ENCODE data around the gene CACNA1C. TPM values are rescaled to one million over a fixed set of nuclear protein-coding genes. Genes with fewer than 3 reads are reported as not detected.

Gene CACNA1C
- total RNA-seq, 4 donors from 2014 or later, result 3.8 to 13.6 (median 5.7) TPM

DNA sequence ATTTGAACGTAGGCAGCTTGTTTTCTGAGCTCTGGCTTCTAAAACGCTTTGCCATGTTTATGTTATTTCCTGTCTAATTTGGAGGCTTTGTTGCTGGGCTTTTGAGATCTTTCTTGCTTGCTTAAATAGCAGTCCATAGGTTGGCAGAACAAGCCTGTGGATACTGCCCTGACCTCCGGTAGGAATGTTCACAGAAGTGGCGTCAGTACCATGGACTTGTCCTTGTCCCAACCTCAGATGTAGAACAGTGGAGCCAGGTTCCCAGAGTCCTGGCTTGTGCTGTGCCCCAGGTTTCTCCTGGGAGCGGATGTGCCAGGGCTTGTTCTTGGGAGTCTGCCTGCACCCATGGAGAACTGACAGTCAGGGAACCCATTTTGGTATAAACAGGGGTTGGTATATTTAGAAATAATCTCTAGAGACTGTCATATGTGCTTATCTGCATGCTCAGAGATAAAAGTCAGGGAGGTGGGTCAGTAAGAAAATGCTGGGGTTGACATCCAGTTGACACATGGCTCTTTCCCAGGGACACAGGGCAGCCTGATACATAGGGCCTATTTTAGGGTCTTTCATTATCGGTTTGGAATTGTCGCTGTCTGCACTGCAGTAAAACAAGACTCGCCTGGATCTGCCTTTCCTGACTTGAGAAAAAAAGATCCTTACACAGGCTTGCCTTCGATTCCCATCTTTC, 22.9 kb downstream of the CACNA1C start:
- no peak for ATAC-seq (ENCODE audit: low FRiP score)
- TF ChIP-seq, protein P1, sequence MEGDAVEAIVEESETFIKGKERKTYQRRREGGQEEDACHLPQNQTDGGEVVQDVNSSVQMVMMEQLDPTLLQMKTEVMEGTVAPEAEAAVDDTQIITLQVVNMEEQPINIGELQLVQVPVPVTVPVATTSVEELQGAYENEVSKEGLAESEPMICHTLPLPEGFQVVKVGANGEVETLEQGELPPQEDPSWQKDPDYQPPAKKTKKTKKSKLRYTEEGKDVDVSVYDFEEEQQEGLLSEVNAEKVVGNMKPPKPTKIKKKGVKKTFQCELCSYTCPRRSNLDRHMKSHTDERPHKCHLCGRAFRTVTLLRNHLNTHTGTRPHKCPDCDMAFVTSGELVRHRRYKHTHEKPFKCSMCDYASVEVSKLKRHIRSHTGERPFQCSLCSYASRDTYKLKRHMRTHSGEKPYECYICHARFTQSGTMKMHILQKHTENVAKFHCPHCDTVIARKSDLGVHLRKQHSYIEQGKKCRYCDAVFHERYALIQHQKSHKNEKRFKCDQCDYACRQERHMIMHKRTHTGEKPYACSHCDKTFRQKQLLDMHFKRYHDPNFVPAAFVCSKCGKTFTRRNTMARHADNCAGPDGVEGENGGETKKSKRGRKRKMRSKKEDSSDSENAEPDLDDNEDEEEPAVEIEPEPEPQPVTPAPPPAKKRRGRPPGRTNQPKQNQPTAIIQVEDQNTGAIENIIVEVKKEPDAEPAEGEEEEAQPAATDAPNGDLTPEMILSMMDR (IDR thresholded peaks at IDR 0.05), result no peak
- DNase-seq (ENCODE audit: low spot score), result no peak

DNA sequence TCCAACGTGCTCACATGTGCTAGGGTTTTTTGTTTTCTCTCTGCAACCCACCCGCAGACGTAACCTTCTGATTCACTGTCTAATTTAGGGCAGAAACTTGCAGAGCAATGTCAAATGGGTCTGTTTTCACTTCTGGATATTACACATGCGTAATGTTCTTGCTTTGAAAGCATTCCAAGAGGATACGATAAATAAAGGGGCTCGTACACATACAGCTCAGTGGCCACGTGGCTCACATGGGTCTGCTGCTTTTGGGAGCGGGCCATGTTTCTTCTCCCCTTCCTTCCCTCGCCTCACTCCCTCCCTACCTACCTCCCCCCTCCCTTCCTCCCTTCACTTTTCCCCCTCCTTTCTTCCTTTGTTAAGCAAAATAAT, 23.4 kb downstream of the CACNA1C start:
- DNase-seq (ENCODE audit: low spot score) (no peak), ATAC-seq (ENCODE audit: low FRiP score) (no peak)
- TF ChIP-seq, protein P1 (IDR thresholded peaks at IDR 0.05), result no peak

DNA sequence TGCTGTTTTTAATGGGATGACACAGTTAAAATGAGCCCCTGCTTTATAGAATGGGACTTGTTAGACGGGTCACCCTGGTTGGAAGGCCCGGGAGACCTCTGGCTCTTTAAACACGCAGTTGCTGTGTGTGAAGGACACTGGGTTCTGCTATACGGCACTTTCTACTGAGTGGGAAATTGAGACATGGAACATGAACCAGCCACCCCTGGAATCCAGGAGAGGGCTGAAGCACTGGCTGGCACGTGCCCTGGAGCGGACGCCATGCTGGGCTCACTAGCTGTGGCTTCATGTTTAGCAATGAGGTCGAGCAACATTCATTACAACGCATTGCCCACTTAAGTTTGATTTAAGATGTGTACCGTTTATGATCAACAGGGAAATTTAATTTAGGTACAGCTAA, 23.9 kb downstream of the CACNA1C start:
- no peak for DNase-seq (ENCODE audit: low spot score)
- no peak for ATAC-seq (ENCODE audit: low FRiP score)
- TF ChIP-seq, protein P1 (IDR thresholded peaks at IDR 0.05), result no peak

DNA sequence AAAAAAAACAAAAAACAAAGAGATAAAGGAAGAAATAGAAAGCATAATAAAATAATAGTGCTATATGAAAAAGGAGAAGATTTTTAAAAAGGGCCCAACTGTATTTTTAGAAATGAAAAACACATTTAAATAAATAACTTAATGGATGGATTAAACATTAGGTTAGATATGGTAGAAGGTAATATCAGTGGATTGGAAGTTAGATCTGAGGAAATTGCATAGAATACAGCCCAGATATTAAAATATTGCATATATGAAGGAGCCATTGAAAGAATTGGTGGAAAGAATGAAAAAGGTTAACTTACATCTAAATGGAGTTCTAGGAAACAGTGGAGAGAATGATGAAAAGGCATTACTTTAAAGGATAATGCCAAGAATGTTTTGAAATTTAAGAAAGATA, 27.8 kb downstream of the CACNA1C start:
- ATAC-seq (ENCODE audit: low FRiP score) (no peak), DNase-seq (ENCODE audit: low spot score) (no peak)
- TF ChIP-seq, protein P1 (IDR thresholded peaks at IDR 0.05), result no peak

- ATAC-seq (ENCODE audit: low FRiP score) (no peak), DNase-seq (ENCODE audit: low spot score) (no peak)
- TF ChIP-seq, protein P1 (IDR thresholded peaks at IDR 0.05), result no peak
Measured at GRCh38 chr12:2082321-2082720, 29.5 kb downstream of the CACNA1C start.

- TF ChIP-seq, protein P1 (IDR thresholded peaks at IDR 0.05), result no peak
- no peak for ATAC-seq (ENCODE audit: low FRiP score)
- no peak for DNase-seq (ENCODE audit: low spot score)
Measured at GRCh38 chr12:2083008-2083407, 30.2 kb downstream of the CACNA1C start.

DNA sequence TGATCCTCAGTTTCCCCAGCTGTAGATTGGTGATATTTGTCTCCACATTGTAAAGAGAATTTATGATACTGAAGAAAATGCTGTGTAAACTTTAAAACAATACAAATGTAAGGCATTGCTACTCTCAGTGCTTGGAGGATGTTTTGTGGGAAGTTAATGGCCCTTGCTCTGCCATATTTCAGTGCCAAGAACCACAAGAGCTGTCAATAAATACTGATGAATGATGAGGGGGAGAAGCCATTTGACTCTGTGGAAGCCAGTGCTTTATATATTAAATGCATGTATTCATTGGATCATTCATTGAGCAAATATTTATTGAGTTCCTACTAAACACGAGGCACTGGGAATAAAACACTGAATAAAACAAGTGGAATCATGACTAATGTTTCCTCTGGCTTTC, 30.8 kb downstream of the CACNA1C start:
- TF ChIP-seq, protein P1 (IDR thresholded peaks at IDR 0.05), result no peak
- ATAC-seq (ENCODE audit: low FRiP score) (no peak), DNase-seq (ENCODE audit: low spot score) (no peak)
